Tibial nerve (tissue), 4 donors: Measurements from ENCODE around the gene ZBTB43.

Experiments used
- EP300 ChIP-seq, 2 donors: sonication (generic); formaldehyde crosslinking; IDR thresholded peaks; one replicate each; pipeline ENCODE4 v1.6.1; 2017; ENCODE audit warnings: antibody characterized with exemption in 2 of 2, mild to moderate bottlenecking in 1 of 2
- POLR2A ChIP-seq, 2 donors: fragments of 450-650 bp; IDR thresholded peaks; one replicate each; pipeline ENCODE4 v1.6.1; 2017; ENCODE audit warnings: antibody characterized with exemption in 2 of 2, mild to moderate bottlenecking in 2 of 2, moderate library complexity in 2 of 2
- TF ChIP-seq, protein P1 (sequence below), 5 experiments: fragments of 200-600 bp in 3 of 5; fragments of 450-650 bp in 2 of 5; sonication (generic) in 3 of 5; IDR thresholded peaks; one replicate each; pipeline ENCODE4 v1.5.1; 2016 to 2019; ENCODE audit warnings: antibody characterized with exemption in 5 of 5, mild to moderate bottlenecking in 3 of 5, moderate library complexity in 2 of 5

GRCh38 chr9:126886034-126886822 is 81.4 kb downstream of the ZBTB43 start:
- TF ChIP-seq, protein P1, sequence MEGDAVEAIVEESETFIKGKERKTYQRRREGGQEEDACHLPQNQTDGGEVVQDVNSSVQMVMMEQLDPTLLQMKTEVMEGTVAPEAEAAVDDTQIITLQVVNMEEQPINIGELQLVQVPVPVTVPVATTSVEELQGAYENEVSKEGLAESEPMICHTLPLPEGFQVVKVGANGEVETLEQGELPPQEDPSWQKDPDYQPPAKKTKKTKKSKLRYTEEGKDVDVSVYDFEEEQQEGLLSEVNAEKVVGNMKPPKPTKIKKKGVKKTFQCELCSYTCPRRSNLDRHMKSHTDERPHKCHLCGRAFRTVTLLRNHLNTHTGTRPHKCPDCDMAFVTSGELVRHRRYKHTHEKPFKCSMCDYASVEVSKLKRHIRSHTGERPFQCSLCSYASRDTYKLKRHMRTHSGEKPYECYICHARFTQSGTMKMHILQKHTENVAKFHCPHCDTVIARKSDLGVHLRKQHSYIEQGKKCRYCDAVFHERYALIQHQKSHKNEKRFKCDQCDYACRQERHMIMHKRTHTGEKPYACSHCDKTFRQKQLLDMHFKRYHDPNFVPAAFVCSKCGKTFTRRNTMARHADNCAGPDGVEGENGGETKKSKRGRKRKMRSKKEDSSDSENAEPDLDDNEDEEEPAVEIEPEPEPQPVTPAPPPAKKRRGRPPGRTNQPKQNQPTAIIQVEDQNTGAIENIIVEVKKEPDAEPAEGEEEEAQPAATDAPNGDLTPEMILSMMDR (IDR thresholded peaks at IDR 0.05) = no peak
- TF ChIP-seq POLR2A (IDR thresholded peaks at IDR 0.05) (no peak), EP300 (IDR thresholded peaks at IDR 0.05) (no peak)
